ENCODE measurements around the gene S1PR5. TPM values are rescaled to one million over a fixed set of nuclear protein-coding genes. Genes with fewer than 3 reads are reported as not detected.

Gene S1PR5
- polyA plus RNA-seq, 1 donor from 2014 or later: 5.1 TPM

GRCh38 chr19:10486551-10486950 is 30.7 kb downstream of the S1PR5 start:
- no peaks in the 10 kb centered on the region for H3K27me3 Mint-ChIP-seq
- H3K9me3 Mint-ChIP-seq: no peaks in the 10 kb centered on the region
- peak overlapping the region in 1 of 4 donors; percentile 23 for H3K4me3 Mint-ChIP-seq
- peaks cover 5 to 11% (median 10%) of the 10 kb centered on the region in 3 donors for H3K4me1 Mint-ChIP-seq
- peaks cover 5% of the 10 kb centered on the region for H3K36me3 Mint-ChIP-seq
- no peak overlapping the region for H3K27ac Mint-ChIP-seq

- peak overlapping the region in 3 of 4 donors; percentile 16 to 86 (median 79) for H3K4me3 Mint-ChIP-seq
- peak overlapping the region in 1 of 3 donors; percentile 43 for H3K27ac Mint-ChIP-seq
- H3K36me3 Mint-ChIP-seq: no peaks in the 10 kb centered on the region
- no peaks in the 10 kb centered on the region for H3K9me3 Mint-ChIP-seq
- peaks cover 3 to 8% (median 6%) of the 10 kb centered on the region in 3 donors for H3K4me1 Mint-ChIP-seq
- H3K27me3 Mint-ChIP-seq: peaks cover 3% of the 10 kb centered on the region
These were observed 38.3 kb downstream of the S1PR5 start for GRCh38 chr19:10478903-10479384.

- Mint-ChIP-seq H3K36me3 (no peaks in the 10 kb centered on the region), H3K9me3 (no peaks in the 10 kb centered on the region), H3K4me3 (peak overlapping the region in 2 of 4 donors; percentile 16 to 86), H3K4me1 (peaks cover 1 to 6% (median 4%) of the 10 kb centered on the region in 3 donors), H3K27ac (no peak overlapping the region), H3K27me3 (peaks cover 3% of the 10 kb centered on the region)
These were observed 38.8 kb downstream of the S1PR5 start for GRCh38 chr19:10478476-10478875.

- H3K9me3 Mint-ChIP-seq: no peaks in the 10 kb centered on the region
- peaks cover 1 to 4% (median 4%) of the 10 kb centered on the region in 3 donors for H3K4me1 Mint-ChIP-seq
These were observed 42.2 kb downstream of the S1PR5 start for GRCh38 chr19:10474962-10475451.

DNA sequence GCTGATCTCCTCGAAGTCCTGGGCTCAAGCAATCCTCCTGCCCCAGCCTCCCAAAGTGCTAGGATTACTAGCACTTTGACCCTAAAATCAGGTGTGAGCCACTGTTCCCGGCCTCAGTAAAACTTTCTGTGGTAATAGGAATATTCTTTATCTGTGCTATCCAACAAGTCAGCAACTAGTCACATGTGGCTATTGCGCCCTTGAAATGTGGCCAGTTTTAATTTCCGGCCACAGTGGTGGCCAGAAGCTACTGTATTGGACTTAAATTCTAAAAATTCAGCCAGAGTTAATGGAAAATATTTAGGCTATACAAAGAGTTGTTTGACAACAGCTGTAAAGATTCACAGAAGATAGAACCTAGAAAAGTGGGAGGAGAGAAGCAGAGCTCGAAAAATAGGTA is 44.1 kb downstream of the S1PR5 start:
- H3K27me3 Mint-ChIP-seq: peaks cover 8% of the 10 kb centered on the region
- H3K9me3 Mint-ChIP-seq: no peaks in the 10 kb centered on the region
- peaks cover 2% of the 10 kb centered on the region for H3K36me3 Mint-ChIP-seq
- peaks cover 0 to 2% (median 1%) of the 10 kb centered on the region in 3 donors for H3K4me1 Mint-ChIP-seq
- H3K27ac Mint-ChIP-seq: no peak overlapping the region
- H3K4me3 Mint-ChIP-seq: no peak overlapping the region

More at GRCh38 chr19:10474962-10475451, 42.2 kb downstream of the S1PR5 start:
- Mint-ChIP-seq H3K27ac (no peak overlapping the region), H3K36me3 (no peaks in the 10 kb centered on the region), H3K4me3 (no peak overlapping the region), H3K27me3 (peaks cover 4% of the 10 kb centered on the region)

DNA sequence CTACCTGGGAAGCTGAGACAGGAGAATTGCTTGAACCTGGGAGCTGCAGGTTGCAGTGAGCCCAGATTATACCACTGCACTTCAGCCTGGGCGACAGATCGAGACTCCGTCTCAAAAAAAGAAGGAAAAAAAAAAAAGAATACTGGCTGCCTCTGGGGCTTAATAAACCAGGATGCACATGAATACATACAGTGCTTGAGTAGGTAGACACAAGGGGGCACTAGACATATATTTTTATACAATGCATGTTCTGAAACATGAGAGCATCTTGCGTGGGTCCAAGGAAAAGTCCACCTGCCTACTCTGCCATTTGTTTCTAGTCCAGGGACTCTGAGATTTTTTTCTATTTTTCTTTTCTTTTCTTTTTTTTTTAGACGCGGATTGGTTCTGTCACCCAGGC is 45.3 kb downstream of the S1PR5 start:
- H3K27ac Mint-ChIP-seq: no peak overlapping the region
- no peak overlapping the region for H3K4me3 Mint-ChIP-seq
- H3K4me1 Mint-ChIP-seq: peaks cover 0 to 2% (median 1%) of the 10 kb centered on the region in 3 donors
- H3K9me3 Mint-ChIP-seq: no peaks in the 10 kb centered on the region
- peaks cover 8% of the 10 kb centered on the region for H3K27me3 Mint-ChIP-seq
- peaks cover 2% of the 10 kb centered on the region for H3K36me3 Mint-ChIP-seq

GRCh38 chr19:10468133-10468532 is 49.1 kb downstream of the S1PR5 start:
- no peak overlapping the region for H3K27ac Mint-ChIP-seq
- peaks cover 0 to 2% (median 1%) of the 10 kb centered on the region in 3 donors for H3K4me1 Mint-ChIP-seq
- peaks cover 5% of the 10 kb centered on the region for H3K27me3 Mint-ChIP-seq
- no peak overlapping the region for H3K4me3 Mint-ChIP-seq
- H3K36me3 Mint-ChIP-seq: peaks cover 2% of the 10 kb centered on the region
- H3K9me3 Mint-ChIP-seq: no peaks in the 10 kb centered on the region

DNA sequence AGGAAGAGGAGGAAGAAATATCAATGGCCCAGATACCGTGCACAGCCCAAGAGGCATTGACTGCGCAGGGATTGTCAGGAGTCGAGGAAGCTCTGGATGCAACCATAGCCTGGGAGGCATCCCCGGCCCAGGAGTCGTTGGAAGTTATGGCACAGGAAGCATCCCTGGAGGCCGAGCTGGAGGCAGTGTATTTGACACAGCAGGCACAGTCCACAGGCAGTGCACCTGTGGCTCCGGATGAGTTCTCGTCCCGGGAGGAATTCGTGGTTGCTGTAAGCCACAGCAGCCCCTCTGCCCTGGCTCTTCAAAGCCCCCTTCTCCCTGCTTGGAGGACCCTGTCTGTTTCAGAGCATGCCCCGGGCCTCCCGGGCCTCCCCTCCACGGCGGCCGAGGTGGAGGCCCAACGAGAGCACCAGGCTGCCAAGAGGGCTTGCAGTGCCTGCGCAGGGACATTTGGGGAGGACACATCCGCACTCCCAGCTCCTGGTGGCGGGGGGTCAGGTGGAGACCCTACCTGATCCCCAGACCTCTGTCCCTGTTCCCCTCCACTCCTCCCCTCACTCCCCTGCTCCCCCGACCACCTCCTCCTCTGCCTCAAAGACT is 50.0 kb downstream of the S1PR5 start:
- peaks cover 5% of the 10 kb centered on the region for H3K27me3 Mint-ChIP-seq
- H3K9me3 Mint-ChIP-seq: no peaks in the 10 kb centered on the region
- peaks cover 2% of the 10 kb centered on the region for H3K36me3 Mint-ChIP-seq
- H3K4me3 Mint-ChIP-seq: no peak overlapping the region
- peaks cover 0 to 4% (median 1%) of the 10 kb centered on the region in 3 donors for H3K4me1 Mint-ChIP-seq
- no peak overlapping the region for H3K27ac Mint-ChIP-seq

DNA sequence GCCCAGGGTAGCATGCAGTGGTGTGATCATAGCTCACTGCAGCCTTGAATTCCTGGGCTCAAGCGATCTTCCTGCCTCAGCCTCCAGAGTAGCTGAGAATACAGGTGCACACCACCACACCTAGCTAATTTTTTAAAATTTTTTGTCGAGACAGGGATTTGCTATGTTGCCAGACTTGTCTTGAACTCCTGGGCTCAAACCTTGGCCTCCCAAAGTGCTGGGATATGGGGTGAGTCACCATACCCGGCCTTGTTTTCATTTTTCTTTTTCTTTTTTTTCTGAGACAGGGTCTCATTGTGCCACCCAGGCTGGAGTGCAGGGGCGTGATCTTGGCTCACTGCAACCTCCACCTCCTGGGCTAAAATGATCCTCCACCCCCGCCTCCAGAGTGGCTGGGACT is 52.8 kb downstream of the S1PR5 start:
- Mint-ChIP-seq H3K27ac (no peak overlapping the region), H3K9me3 (no peaks in the 10 kb centered on the region), H3K27me3 (peaks cover 4% of the 10 kb centered on the region), H3K4me3 (no peak overlapping the region), H3K36me3 (peaks cover 2% of the 10 kb centered on the region), H3K4me1 (peaks cover 0 to 6% (median 5%) of the 10 kb centered on the region in 3 donors)

Other genes with a start within 250 kb of the S1PR5 start
- gene ICAM1, start 246.3 kb downstream of the S1PR5 start, polyA plus RNA-seq: 9.2 TPM
- 0.81 TPM for gene ICAM4, start 230.5 kb downstream of the S1PR5 start, polyA plus RNA-seq
- not detected for gene ICAM5, start 227.5 kb downstream of the S1PR5 start, polyA plus RNA-seq
- gene ZGLP1, start 207.6 kb downstream of the S1PR5 start, polyA plus RNA-seq: 2.6 TPM
- 12.8 TPM for gene FDX2, start 201.4 kb downstream of the S1PR5 start, polyA plus RNA-seq
- 25.9 TPM for gene RAVER1, start 183.9 kb downstream of the S1PR5 start, polyA plus RNA-seq
- gene ICAM3, start 177.8 kb downstream of the S1PR5 start, polyA plus RNA-seq: 230 TPM
- 69.0 TPM for gene TYK2, start 136.9 kb downstream of the S1PR5 start, polyA plus RNA-seq
- 78.8 TPM for gene CDC37, start 113.9 kb downstream of the S1PR5 start, polyA plus RNA-seq
- 2.9 TPM for gene PDE4A, start 96.9 kb downstream of the S1PR5 start, polyA plus RNA-seq
- gene KEAP1, start 14.1 kb downstream of the S1PR5 start, polyA plus RNA-seq: 32.9 TPM
- 21.0 TPM for gene ATG4D, start 26.5 kb upstream of the S1PR5 start, polyA plus RNA-seq
- gene KRI1, start 48.6 kb upstream of the S1PR5 start, polyA plus RNA-seq: 35.6 TPM
- gene CDKN2D, start 51.5 kb upstream of the S1PR5 start, polyA plus RNA-seq: 193 TPM
- not detected for gene AP1M2, start 69.9 kb upstream of the S1PR5 start, polyA plus RNA-seq
- 332 TPM for gene SLC44A2, start 108.1 kb upstream of the S1PR5 start, polyA plus RNA-seq
- 106 TPM for gene ILF3, start 136.9 kb upstream of the S1PR5 start, polyA plus RNA-seq
- 53.5 TPM for gene QTRT1, start 184.0 kb upstream of the S1PR5 start, polyA plus RNA-seq
- gene DNM2, start 200.6 kb upstream of the S1PR5 start, polyA plus RNA-seq: 109 TPM